GM21381 (cell line): Measurements from ENCODE around the gene ANKRD18A.
A peak's percentile ranks its signal among the peaks of the same experiment; 100 is the strongest.

Experiments used
- ATAC-seq: cut with Tn5 transposase; IDR thresholded peaks from one replicate; pipeline ENCODE4 v1.9.1; 2021; ENCODE audit warnings: mild to moderate bottlenecking, moderate library complexity; ENCODE audit not compliant: unreplicated experiment

Gene ANKRD18A

GRCh38 chr9:38620483-38621433 is at the start of gene ANKRD18A:
ANKRD18A (minus strand) TSS chr9:38620596; CDS start chr9:38620285, 311 bp downstream.
- peak; percentile 77 for ATAC-seq

GRCh38 chr9:38668791-38669466 is 48.5 kb upstream of the ANKRD18A start:
- ATAC-seq = no peak

DNA sequence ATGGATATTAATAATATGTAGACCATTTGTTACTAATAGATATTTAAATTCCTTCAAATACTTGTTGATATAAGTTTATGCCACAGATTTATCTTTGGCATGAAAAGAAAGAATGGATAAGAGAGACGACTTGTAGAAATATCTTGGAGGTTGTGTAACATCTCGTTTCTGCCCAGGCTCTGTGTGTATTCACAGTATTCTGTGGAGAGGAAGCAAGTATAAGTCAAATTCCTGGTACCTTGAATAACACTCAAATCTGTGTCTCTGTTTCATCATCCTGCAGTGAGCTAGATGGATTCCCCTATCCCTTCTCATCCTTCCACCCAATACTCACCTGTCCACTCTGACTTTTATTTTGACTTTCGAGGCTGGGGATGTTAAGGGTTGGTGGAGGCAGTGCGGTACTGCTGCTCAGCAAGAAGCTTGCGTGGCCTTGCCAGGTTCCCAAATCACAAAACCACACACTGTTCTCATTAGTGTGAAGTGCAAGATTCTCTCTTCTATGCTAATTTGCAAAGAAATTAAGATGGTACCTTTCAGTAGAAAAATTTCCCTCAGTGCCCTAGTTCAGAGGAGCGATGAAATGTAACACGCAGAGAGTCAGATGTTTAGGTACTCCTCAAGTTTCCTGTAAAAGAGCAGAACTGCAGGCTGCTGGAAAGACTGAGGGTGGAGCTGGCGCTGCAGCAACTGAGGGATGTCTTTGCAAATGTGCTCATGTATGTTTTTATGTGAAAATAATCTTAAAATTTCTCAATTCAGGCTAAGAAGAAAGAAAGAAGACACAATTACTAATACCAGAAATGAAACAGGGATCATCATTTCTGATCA is 42.6 kb upstream of the ANKRD18A start:
- no peak for ATAC-seq

DNA sequence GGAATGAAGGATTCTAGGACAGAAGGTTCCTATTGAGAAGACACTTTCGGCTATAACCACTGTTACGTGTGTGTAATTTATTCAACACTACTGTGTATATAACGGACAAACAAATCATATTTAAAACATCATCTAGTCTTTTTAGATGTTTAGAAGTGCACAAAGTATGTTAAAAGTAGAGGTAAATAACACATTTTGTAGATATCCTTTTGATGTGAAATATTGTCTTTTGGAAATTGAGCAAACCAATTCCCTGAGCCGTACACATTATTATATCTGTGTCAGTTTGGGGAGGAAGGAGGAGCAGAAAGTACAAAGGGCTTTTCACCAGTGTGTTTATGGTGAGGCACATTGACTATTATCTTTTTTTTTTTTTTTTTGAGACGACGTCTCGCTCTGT is 39.1 kb upstream of the ANKRD18A start:
- ATAC-seq = no peak

DNA sequence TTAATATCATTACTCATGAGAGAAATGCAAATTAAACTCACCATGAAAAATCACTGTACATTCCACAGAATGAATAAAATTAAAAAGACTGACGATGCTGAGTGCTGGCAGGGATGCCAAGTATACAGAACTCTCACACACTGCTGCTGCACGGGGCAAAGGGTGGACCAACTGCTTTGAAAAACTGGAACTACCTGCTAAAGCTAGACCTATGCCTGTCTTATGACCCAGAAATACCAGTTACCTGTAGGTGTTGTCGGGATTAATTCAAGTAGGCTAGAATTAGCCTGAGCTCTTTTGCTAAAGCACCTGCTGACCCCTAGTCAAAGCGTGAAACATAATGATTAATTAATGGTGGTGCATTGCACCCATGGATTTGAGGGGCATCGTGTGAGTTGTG is 36.5 kb upstream of the ANKRD18A start:
- ATAC-seq = no peak

GRCh38 chr9:38652486-38652885 is 32.1 kb upstream of the ANKRD18A start:
- no peak for ATAC-seq

GRCh38 chr9:38652044-38652443 is 31.6 kb upstream of the ANKRD18A start:
- ATAC-seq = no peak

DNA sequence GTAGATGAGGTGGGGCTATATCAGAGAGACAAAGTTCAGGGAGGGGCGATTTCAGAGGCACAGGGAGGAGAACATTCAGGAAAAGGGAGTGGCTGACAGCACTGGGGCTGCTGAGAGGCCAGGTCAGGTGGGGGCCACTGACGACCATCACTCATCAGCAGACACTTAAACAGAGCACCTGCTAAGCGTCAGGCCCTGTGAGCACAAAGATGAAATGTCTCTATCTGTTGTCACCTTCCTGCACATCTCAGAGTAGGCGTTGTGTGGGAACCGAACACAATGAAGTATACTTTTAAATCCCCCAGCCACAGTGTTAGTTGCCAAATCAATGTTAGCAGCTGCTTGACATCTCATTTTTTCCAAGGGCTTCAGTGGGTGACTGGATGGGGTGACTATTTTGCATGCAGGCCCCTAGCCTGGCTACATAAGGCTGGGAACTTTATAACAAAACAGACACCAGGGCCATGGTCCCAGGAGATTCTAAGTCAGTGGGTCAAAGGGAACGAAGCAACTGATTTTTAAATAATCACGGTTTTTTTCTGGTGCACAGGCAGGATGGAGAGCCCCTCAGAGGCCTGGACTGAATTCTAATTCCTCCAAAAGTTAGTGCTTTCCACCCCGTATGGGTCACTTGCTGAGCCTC is 31.1 kb upstream of the ANKRD18A start:
- no peak for ATAC-seq

- no peak for ATAC-seq
These were observed 30.2 kb upstream of the ANKRD18A start for GRCh38 chr9:38650564-38650963.

- ATAC-seq = no peak
These were observed 29.5 kb upstream of the ANKRD18A start for GRCh38 chr9:38649731-38650363.

GRCh38 chr9:38644601-38645000 is 24.2 kb upstream of the ANKRD18A start:
- ATAC-seq = no peak

DNA sequence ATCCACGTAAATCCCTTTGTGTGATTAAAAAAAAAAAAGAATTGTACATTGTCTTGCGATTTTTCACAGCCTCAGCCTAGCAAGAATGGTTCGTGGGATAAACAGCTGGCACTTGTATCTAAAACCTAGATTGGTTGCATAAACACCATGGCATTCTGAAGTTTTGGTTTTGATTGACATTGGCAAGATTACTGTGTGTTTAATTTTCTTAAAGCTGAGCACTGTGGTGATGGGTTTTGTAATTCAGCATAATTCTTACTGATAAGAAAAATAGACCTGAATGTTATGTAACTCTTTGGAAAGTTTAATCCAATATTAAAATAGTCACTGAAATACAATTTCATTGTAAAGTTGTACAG is 23.4 kb upstream of the ANKRD18A start:
- no peak for ATAC-seq

DNA sequence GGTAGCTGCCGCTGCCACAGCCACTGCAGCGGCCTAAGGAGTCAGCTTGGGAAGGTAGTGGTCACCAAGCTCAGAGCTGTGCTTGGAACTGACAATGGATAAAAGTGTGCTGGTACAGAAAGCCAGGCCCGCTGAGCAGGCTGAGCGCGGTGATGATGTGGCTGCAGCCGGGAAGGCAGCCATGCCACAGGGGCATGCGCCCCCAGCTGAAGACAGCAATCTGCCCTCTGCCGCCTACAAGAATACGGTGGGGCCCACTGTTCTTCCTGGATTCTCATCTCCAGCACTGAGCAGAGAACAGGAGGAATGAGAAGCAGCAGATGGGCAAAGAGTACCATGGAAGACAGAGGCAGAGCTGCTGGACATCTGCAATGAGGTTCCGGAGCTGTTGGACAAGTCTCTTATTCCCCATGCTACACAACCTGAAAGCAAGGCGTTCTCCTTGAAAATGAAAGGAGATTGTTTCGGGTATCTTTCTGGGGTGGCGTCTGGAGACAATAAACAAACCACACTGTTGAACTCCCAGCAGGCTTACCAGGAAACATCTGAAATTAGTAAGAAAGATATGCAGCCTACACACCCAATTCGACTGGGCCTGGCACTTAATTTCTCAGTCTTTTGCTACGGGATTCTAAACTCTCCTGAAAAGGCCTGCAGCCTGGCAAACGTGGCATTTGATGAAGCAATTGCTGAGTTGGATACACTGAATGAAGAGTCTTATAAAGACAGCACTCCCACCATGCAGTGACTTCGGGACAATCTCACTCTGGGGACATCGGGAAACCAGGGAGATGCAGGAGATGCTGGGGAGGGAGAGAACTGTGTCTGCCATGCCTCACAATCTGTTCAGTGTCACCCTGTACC is 22.8 kb upstream of the ANKRD18A start:
- ATAC-seq = no peak

DNA sequence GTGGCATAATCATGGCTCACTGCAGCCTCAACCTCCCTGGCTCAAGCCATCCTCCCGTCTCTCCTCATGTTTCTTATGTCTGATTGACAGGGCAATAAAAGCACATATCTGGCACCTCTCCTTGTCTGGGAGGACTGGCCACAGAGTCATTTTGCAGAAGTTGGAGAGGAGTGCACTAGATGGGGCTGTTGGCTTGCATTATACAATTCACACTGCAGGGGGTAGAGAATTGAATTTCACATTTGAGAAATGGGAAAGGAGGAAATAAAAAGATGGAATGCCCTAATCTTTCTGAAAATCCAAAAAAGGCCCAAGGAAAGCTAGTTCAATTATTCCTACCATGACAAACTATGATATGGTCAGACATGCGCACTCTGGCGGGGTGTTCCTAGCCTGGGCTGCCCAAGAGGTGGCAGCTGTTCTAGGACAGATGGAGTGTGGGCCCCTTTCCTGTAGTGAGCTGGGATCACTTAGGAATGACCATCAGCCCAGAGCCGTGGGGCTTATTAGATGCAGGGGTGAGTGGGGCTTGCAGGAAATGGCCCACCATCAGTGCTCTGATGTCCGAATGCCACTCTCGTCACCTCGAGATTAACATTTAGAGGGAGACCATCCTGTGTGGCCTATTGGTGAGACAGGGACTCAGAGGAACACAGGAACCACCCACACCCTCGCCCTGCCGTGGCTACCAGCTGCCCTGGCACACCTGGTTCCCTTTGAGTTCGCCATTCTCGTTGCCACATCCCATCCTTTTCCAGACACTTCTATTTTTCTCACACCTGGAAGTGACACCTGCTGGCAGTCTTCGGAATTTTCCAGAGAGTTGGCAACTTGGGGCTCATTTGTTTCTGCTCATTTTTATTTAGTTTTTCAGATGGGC is 21.8 kb upstream of the ANKRD18A start:
- ATAC-seq = no peak

DNA sequence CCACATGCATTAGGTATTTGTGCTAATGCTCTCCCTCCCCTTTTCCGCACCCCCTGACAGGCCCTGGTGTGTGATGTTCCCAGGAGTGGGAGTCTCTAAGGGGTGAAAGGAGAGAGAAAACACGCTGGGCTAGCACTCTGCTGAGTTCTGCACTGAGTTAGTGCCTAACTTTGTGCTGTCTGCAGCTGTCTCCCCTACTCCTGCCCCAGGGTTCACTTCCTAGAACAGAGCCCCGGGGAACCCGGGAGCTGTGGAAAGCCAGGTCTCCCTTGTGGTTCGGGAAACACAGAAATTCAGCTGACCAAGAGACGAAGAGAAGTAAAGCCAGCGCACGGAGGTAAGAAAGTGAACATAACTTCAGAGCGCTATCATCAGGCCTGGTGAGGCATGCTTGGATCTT is 20.7 kb upstream of the ANKRD18A start:
- no peak for ATAC-seq

GRCh38 chr9:38639577-38639940 is 19.2 kb upstream of the ANKRD18A start:
- ATAC-seq = no peak

DNA sequence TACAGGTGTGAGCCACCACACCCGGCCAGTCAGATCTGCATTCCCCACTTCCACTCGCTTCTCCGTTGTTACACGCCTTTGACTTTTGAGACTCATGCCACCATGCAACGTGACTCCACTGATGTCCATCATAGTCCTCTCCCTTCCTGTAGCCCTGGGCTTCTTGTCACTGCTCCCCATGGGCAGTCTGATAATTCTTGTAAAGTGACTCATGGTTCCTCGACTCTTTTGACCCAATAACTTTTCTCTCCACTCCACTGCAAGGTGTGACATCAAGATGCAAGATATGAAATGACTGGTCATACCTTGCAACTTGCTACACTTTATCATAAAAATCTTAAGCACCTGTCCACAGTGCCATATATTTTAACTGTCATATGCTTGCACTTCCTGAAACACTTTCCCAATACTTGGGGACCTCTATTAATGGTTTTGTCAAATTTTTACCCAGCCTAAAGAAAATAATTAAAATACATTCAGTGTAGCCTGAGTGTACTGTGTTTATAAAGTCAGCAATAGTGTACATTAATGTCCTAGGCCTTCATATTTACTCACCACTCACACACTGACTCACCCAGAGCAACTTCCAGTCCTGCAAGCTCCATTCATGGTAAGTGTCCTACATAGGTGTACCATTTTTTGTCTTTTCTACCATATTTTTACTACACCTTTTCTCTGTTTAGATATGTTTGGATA is 18.6 kb upstream of the ANKRD18A start:
- ATAC-seq = no peak

DNA sequence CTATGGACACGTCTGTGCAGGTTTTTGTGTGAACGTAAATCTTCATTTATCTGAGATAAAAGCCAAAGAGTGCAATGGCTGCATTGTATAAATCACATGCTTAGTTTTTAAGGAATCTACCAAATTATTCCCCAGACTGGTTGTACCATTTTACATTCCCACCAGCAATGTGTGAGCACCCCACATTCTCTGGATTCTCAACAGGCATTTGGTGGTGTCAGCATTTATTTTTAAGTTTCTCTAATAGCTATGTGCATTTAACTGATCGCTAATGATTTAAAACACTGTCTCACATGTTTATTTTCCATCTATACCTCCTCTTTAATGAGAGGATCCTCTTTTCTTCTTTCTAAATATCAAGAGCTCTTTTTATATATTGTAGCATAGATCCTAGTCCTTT is 13.9 kb upstream of the ANKRD18A start:
- no peak for ATAC-seq
